HG03039 (cell line): ENCODE measurements around the gene SP8.
"Not testable (repeated sequence)": the region's sequence is repeated elsewhere in the genome, so short reads cannot be mapped to it uniquely, and the experiment has no call there.

Experiments
- ATAC-seq: cut with Tn5 transposase; IDR thresholded peaks from one replicate; pipeline ENCODE4 v1.9.1; 2021; ENCODE audit warnings: mild to moderate bottlenecking, moderate library complexity; ENCODE audit not compliant: unreplicated experiment

SP8 gene

GRCh38 chr7:20786779-20787659, at the start of gene SP8:
TSS of gene SP8 (minus strand) at chr7:20786886. CDS start at chr7:20786798, 88 bp downstream.
- ATAC-seq: no peak

GRCh38 chr7:20836424-20836823, 49.7 kb upstream of the SP8 start:
- not testable (repeated sequence) for ATAC-seq

- no peak for ATAC-seq
These were observed 48.5 kb upstream of the SP8 start for GRCh38 chr7:20835111-20835750.

GRCh38 chr7:20834656-20835055, 48.0 kb upstream of the SP8 start:
- no peak for ATAC-seq

- ATAC-seq: no peak
These were observed 45.3 kb upstream of the SP8 start for GRCh38 chr7:20831956-20832355.

GRCh38 chr7:20831451-20831850, 44.8 kb upstream of the SP8 start:
- no peak for ATAC-seq

GRCh38 chr7:20828947-20829346, 42.3 kb upstream of the SP8 start:
- no peak for ATAC-seq

GRCh38 chr7:20827172-20827571, 40.5 kb upstream of the SP8 start:
- no peak for ATAC-seq

GRCh38 chr7:20826243-20826642, 39.6 kb upstream of the SP8 start:
- no peak for ATAC-seq

- ATAC-seq: no peak
These were observed 38.9 kb upstream of the SP8 start for GRCh38 chr7:20825555-20825954.

GRCh38 chr7:20821390-20821789, 34.7 kb upstream of the SP8 start:
- ATAC-seq: not testable (repeated sequence)

- no peak for ATAC-seq
These were observed 29.8 kb upstream of the SP8 start for GRCh38 chr7:20816372-20816959.

- no peak for ATAC-seq
These were observed 17.7 kb upstream of the SP8 start for GRCh38 chr7:20804345-20804744.

- no peak for ATAC-seq
These were observed 13.1 kb upstream of the SP8 start for GRCh38 chr7:20799566-20800366.

- ATAC-seq: no peak
These were observed 12.0 kb upstream of the SP8 start for GRCh38 chr7:20798694-20799121.

GRCh38 chr7:20798081-20798693, 11.5 kb upstream of the SP8 start:
- ATAC-seq: peak; percentile 87

GRCh38 chr7:20797462-20798080, 10.9 kb upstream of the SP8 start:
- ATAC-seq: peak; percentile 46

GRCh38 chr7:20797042-20797461, 10.4 kb upstream of the SP8 start:
- no peak for ATAC-seq

GRCh38 chr7:20796500-20796899, 9.8 kb upstream of the SP8 start:
- ATAC-seq: no peak

GRCh38 chr7:20795881-20796280, 9.2 kb upstream of the SP8 start:
- no peak for ATAC-seq
